A673 (cell line): ENCODE results near the gene ST6GALNAC3.

Experiments used
- CTCF ChIP-seq: fragments of 300-800, 200-600 bp; sonication (generic); conservative IDR thresholded peaks from 2 replicates; pipeline ENCODE4 v1.5.1; 2017; ENCODE audit warnings: low read depth, mild to moderate bottlenecking, antibody characterized with exemption, low read length, moderate library complexity, mixed read lengths
- EZH2 ChIP-seq: fragments of 200-600 bp; sonication (generic); IDR thresholded peaks from 2 replicates; pipeline ENCODE4 v1.6.1; 2017; ENCODE audit warnings: borderline replicate concordance, low read depth, mild to moderate bottlenecking, mixed read lengths, antibody characterized with exemption, low read length; ENCODE audit not compliant: poor library complexity, severe bottlenecking

- TF ChIP-seq CTCF (no peak), EZH2 (no peak)
Observed at GRCh38 chr1:76577525-76578185, 503.1 kb downstream of the ST6GALNAC3 start.
